Measurements from ENCODE around the gene CAMK1G. TPM values are rescaled to one million over a fixed set of nuclear protein-coding genes. Genes with fewer than 3 reads are reported as not detected.
A peak's percentile ranks its signal among the peaks of the same experiment; 100 is the strongest.

Gene CAMK1G
- total RNA-seq, 1 experiment from 2014 or later = not detected

- H3K9me2 ChIP-seq (ENCODE audit: insufficient read depth) = no peaks in the 10 kb centered on the region
- no peak for TF ChIP-seq EZH2 (IDR thresholded peaks at IDR 0.05; ENCODE audit: low read depth)
- TF ChIP-seq CTCF (conservative IDR thresholded peaks at IDR 0.05) = no peak
- no peaks in the 10 kb centered on the region for H3K27me3 ChIP-seq (ENCODE audit: insufficient read depth, low read depth)
- peaks cover 5% of the 10 kb centered on the region; the same call in 1 of the 2 replicates for H3F3A ChIP-seq (ENCODE audit: insufficient read depth, low read depth)
- CTCF ChIA-PET = interaction anchor here (0.6 kb wide), 1 partner anchor 37 kb away, joined by 3 read pairs; no protein-coding TSS in a partner anchor
- H3K4me1 ChIP-seq (replicated peaks; ENCODE audit: insufficient read depth) = peaks cover 10% of the 10 kb centered on the region; the same call in 1 of the 2 replicates
- intact Hi-C loops (cut with micrococcal nuclease; ENCODE audit: unreplicated experiment) = no loop called here
- H3K36me3 ChIP-seq (ENCODE audit: low read depth) = no peaks in the 10 kb centered on the region
- no peak overlapping the region for H3K4me2 ChIP-seq
- BruUV-seq (replicated peaks) = no TSS peak
- peak in 1 of 2 experiments; percentile 39 for DNase-seq
- H3K9me3 ChIP-seq (ENCODE audit: insufficient read depth, low read depth) = no peaks in the 10 kb centered on the region
- H3K79me2 ChIP-seq (ENCODE audit: low read depth) = no peaks in the 10 kb centered on the region
- no peak overlapping the region for H3K27ac ChIP-seq
- POLR2A ChIA-PET (ENCODE audit: unreplicated experiment) = interaction anchor here (0.6 kb wide), 1 partner anchor 32 kb away, joined by 5 read pairs; no protein-coding TSS in a partner anchor
- H2AFZ ChIP-seq = no peak overlapping the region
- no peak overlapping the region for H3K4me3 ChIP-seq
- H4K20me1 ChIP-seq (ENCODE audit: insufficient read depth) = no peaks in the 10 kb centered on the region
These were observed 23.7 kb downstream of the CAMK1G start for GRCh38 chr1:209607102-209607794.

- Histone ChIP-seq H3K79me2 (ENCODE audit: low read depth) (no peaks in the 10 kb centered on the region), H3K9me2 (ENCODE audit: insufficient read depth) (no peaks in the 10 kb centered on the region), H3K36me3 (ENCODE audit: low read depth) (no peaks in the 10 kb centered on the region), H3K27me3 (ENCODE audit: insufficient read depth, low read depth) (no peaks in the 10 kb centered on the region), H3K4me3 (no peak overlapping the region), H3K4me1 (replicated peaks; ENCODE audit: insufficient read depth) (peaks cover 10% of the 10 kb centered on the region; the same call in 1 of the 2 replicates), H2AFZ (no peak overlapping the region), H3K27ac (no peak overlapping the region), H3K4me2 (no peak overlapping the region), H3F3A (ENCODE audit: insufficient read depth, low read depth) (peaks cover 5% of the 10 kb centered on the region; the same call in 1 of the 2 replicates), H3K9me3 (ENCODE audit: insufficient read depth, low read depth) (no peaks in the 10 kb centered on the region), H4K20me1 (ENCODE audit: insufficient read depth) (no peaks in the 10 kb centered on the region)
- no peak for DNase-seq
- BruUV-seq (replicated peaks) = no TSS peak
- CTCF ChIA-PET = interaction anchor here (0.6 kb wide), 1 partner anchor 38 kb away, joined by 3 read pairs; no protein-coding TSS in a partner anchor
- TF ChIP-seq EZH2 (IDR thresholded peaks at IDR 0.05; ENCODE audit: low read depth) (no peak), CTCF (conservative IDR thresholded peaks at IDR 0.05) (no peak)
- POLR2A ChIA-PET (ENCODE audit: unreplicated experiment) = interaction anchor here (0.6 kb wide), 1 partner anchor 31 kb away, joined by 5 read pairs; no protein-coding TSS in a partner anchor
- intact Hi-C loops (cut with micrococcal nuclease; ENCODE audit: unreplicated experiment) = no loop called here
These were observed 24.3 kb downstream of the CAMK1G start for GRCh38 chr1:209607795-209608178.

GRCh38 chr1:209609041-209609790 is 25.7 kb downstream of the CAMK1G start:
- no peak for TF ChIP-seq CTCF (conservative IDR thresholded peaks at IDR 0.05)
- TF ChIP-seq EZH2 (IDR thresholded peaks at IDR 0.05; ENCODE audit: low read depth) = no peak
- no peaks in the 10 kb centered on the region for H4K20me1 ChIP-seq (ENCODE audit: insufficient read depth)
- ChIA-PET CTCF (no interaction called here), POLR2A (ENCODE audit: unreplicated experiment) (no interaction called here)
- no peaks in the 10 kb centered on the region for H3K79me2 ChIP-seq (ENCODE audit: low read depth)
- H3K4me2 ChIP-seq = no peak overlapping the region
- no peaks in the 10 kb centered on the region for H3K36me3 ChIP-seq (ENCODE audit: low read depth)
- intact Hi-C loops (cut with micrococcal nuclease; ENCODE audit: unreplicated experiment) = no loop called here
- H3K27me3 ChIP-seq (ENCODE audit: insufficient read depth, low read depth) = no peaks in the 10 kb centered on the region
- no peak overlapping the region for H2AFZ ChIP-seq
- BruUV-seq (replicated peaks) = no TSS peak
- no peaks in the 10 kb centered on the region for H3K9me2 ChIP-seq (ENCODE audit: insufficient read depth)
- H3K4me1 ChIP-seq (replicated peaks; ENCODE audit: insufficient read depth) = peaks cover 10% of the 10 kb centered on the region; the same call in 1 of the 2 replicates
- no peak for DNase-seq
- no peaks in the 10 kb centered on the region for H3K9me3 ChIP-seq (ENCODE audit: insufficient read depth, low read depth)
- peaks cover 5% of the 10 kb centered on the region; the same call in 1 of the 2 replicates for H3F3A ChIP-seq (ENCODE audit: insufficient read depth, low read depth)
- H3K4me3 ChIP-seq = no peak overlapping the region
- no peak overlapping the region for H3K27ac ChIP-seq

All from PC-9 (cell line).